PFSK-1 (cell line): ENCODE results near the gene SOCS7.

Experiments used
- FOXP2 ChIP-seq: optimal IDR thresholded peaks from 2 replicates; pipeline ENCODE3; 2011; ENCODE audit warnings: borderline replicate concordance, control low read depth, inconsistent platforms; ENCODE audit not compliant: insufficient read depth; ENCODE audit errors: extremely low read length, extremely low read depth
- POLR2AphosphoS5 ChIP-seq: IDR thresholded peaks from 2 replicates; pipeline ENCODE4 v1.6.1; 2012; ENCODE audit warnings: low read depth, mild to moderate bottlenecking, control low read depth, low read length, moderate library complexity
- REST ChIP-seq, 2 experiments: IDR thresholded peaks; 2 replicates each; pipeline versions ENCODE4 v1.6.1 to v1.8.0; 2011 to 2012; ENCODE audit warnings: low read depth in 2 of 2, low read length in 2 of 2, control low read depth in 1 of 2, inconsistent platforms in 1 of 2, mild to moderate bottlenecking in 1 of 2, moderate library complexity in 1 of 2; ENCODE audit not compliant: insufficient read depth in 1 of 2
- SIN3A ChIP-seq: IDR thresholded peaks from 2 replicates; pipeline ENCODE4 v1.6.1; 2012; ENCODE audit warnings: mild to moderate bottlenecking, low read length, moderate library complexity, borderline replicate concordance; ENCODE audit not compliant: insufficient read depth
- TAF1 ChIP-seq: IDR thresholded peaks from 2 replicates; pipeline ENCODE4 v1.6.1; 2012; ENCODE audit warnings: low read length, control low read depth, borderline replicate concordance; ENCODE audit not compliant: insufficient read depth

GRCh38 chr17:38429476-38430100, 77.9 kb downstream of the SOCS7 start:
- no peak for TF ChIP-seq REST (IDR thresholded peaks at IDR 0.05; ENCODE audit: insufficient read depth in 1 of 2, low read depth in 2 of 2, low read length in 2 of 2)
- no peak for TF ChIP-seq SIN3A
- no peak for TF ChIP-seq POLR2AphosphoS5
- no peak for TF ChIP-seq TAF1
- TF ChIP-seq FOXP2, result no peak
